Smooth muscle cell of bladder (primary cell): Measurements from ENCODE around the gene EFCC1. TPM values are rescaled to one million over a fixed set of nuclear protein-coding genes. Genes with fewer than 3 reads are reported as not detected.

Experiments used
- total RNA-seq: library from RNA; depleted of rRNA; stranded (reverse); fragments of >200 nt; gene quantifications from 2 replicates; pipeline ENCODE4 v1.2.3, GENCODE V29; 2014

The EFCC1 gene
- 4.8 TPM in 1 of 2 replicates, not detected in the other for total RNA-seq

GRCh38 chr3:129001101-129001805 lies at the start of gene EFCC1:
TSS of gene EFCC1 (plus strand) at chr3:129001304. CDS start at chr3:129001629, 325 bp downstream.

GRCh38 chr3:128993461-128994172 lies 7.5 kb upstream of the EFCC1 start, which contains the start of gene CFAP92:
TSS of gene CFAP92 (minus strand) at chr3:128994076. CDS start at chr3:128993304, 772 bp downstream.

GRCh38 chr3:129060276-129061022 lies 59.3 kb downstream of the EFCC1 start, which contains the start of gene GP9:
TSS of gene GP9 (plus strand) at chr3:129060779. CDS start at chr3:129061740, 961 bp downstream.

Other genes starting within 250 kb of the EFCC1 start
- gene ACAD9, start 121.7 kb upstream of the EFCC1 start, total RNA-seq = 29.9 and 34.0 TPM in 2 replicates
- gene CFAP92, start 7.2 kb upstream of the EFCC1 start, total RNA-seq = 0.09 and 1.1 TPM in 2 replicates
- gene GP9, start 59.5 kb downstream of the EFCC1 start, total RNA-seq = not detected in 2 replicates
- gene RAB43, start 120.5 kb downstream of the EFCC1 start, total RNA-seq = 14.3 and 15.1 TPM in 2 replicates
- 31.6 and 31.7 TPM in 2 replicates for gene ISY1, start 159.8 kb downstream of the EFCC1 start, total RNA-seq
- 265 and 277 TPM in 2 replicates for gene CNBP, start 182.6 kb downstream of the EFCC1 start, total RNA-seq
- gene COPG1, start 248.3 kb downstream of the EFCC1 start, total RNA-seq = 502 and 503 TPM in 2 replicates